AG20443 (cell line): ENCODE results near the gene HLA-DPA1.
A peak's percentile ranks its signal among the peaks of the same experiment; 100 is the strongest.
"Not testable (repeated sequence)": the region's sequence is repeated elsewhere in the genome, so short reads cannot be mapped to it uniquely, and the experiment has no call there.

ENCODE experiments used
- DNase-seq: peaks from one replicate; pipeline ENCODE4 v3.0.0; 2012; ENCODE audit warnings: low spot score, mixed read lengths

The HLA-DPA1 gene

GRCh38 chr6:33073431-33073871 is at the start of gene HLA-DPA1:
Gene HLA-DPA1 (minus strand): TSS chr6:33073649.
- peak; percentile 75 for DNase-seq

GRCh38 chr6:33123181-33123580 is 49.7 kb upstream of the HLA-DPA1 start:
- no peak for DNase-seq

GRCh38 chr6:33120001-33120400 is 46.6 kb upstream of the HLA-DPA1 start:
- no peak for DNase-seq

GRCh38 chr6:33118525-33119123 is 45.2 kb upstream of the HLA-DPA1 start:
- peak; percentile 28 for DNase-seq

- DNase-seq, result no peak
Observed at GRCh38 chr6:33117811-33118277, 44.4 kb upstream of the HLA-DPA1 start.

GRCh38 chr6:33116841-33117711 is 43.6 kb upstream of the HLA-DPA1 start:
- no peak for DNase-seq

GRCh38 chr6:33116417-33116816 is 43.0 kb upstream of the HLA-DPA1 start:
- DNase-seq, result no peak

DNA sequence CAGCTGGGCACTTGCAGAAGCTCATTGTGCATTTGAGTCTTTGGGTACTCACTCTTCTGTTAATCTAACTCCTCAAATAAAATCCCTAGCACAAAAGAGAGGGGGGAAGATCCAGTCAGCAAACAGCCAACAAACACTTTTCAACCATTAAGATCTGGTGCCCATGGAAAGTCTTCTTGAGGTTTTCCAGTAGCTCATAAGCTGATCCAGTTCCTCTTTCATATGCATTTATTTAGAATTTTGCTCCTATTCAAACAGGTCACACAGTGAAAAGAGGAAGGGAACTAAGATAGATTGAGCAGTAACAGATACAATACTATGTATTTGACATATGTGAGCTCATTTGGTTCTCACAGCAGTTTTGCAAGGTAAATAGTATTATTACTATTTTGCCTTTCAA is 41.0 kb upstream of the HLA-DPA1 start:
- DNase-seq, result no peak

DNA sequence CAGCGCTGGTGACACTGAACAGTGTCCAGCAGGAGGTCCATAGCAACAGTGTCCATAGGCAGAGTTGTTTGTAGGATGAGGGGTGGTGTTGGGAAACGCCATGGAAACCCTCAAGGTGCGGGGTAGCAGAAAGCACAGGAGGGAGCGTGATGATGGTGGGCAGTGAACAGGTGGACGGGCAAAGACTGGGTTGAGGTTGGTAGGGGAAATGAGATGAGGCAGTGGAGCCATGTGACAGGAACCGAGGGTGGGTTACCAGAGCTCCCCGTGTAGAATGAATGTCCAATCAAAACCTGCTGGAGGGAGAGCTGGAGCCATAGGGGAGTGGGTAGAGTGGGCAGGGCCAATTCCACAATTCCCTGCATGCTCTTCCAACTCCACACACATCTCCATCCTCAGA is 40.3 kb upstream of the HLA-DPA1 start:
- no peak for DNase-seq

- peak; percentile 85 for DNase-seq
Observed at GRCh38 chr6:33112148-33112547, 38.7 kb upstream of the HLA-DPA1 start.

GRCh38 chr6:33108307-33108706 is 34.9 kb upstream of the HLA-DPA1 start:
- DNase-seq, result no peak

- DNase-seq, result no peak
Observed at GRCh38 chr6:33107641-33108040, 34.2 kb upstream of the HLA-DPA1 start.

DNA sequence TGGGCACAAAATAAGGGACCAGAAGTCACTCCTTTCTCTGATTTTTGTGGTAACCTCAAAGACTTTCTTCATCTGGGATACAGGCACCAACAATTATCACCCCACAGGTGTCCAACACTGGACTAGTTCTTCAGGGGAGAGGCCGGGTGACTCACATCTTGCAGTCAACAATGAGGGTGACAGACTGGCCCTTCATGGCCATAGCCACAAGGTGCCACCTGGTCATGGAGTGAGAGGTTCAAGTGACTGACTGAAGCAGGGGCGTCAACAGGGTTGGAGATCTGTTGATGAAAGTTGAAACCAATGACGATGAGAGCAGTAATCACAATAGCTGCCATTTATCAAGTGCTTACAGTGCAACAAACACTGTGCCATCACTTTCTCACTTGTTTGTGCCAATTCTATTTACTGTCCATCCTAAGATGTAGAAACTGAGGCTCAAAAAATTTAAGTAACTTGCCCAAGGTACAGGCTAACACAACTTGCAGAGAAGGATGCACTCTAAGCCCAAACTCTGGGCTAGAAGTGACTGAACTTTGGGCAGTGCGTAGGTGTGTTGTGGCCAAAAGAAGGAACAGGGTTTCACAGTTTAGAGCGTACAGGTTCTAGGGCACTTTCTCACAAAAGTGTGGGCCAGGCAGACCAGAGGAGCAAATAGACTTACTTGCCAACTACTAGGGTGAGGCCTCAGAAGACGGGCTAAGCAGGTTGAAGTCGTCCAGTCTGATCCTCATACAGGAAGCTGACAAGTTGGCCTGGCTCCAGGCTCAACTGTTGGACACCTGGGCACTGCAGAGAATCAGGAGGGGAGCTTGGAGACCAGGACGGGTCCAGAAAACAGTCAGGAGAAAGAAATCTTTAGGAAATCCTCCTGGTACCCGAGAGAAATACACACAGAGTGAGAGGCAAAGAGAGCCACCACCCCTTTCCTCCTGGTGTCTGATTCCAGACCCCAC is 32.7 kb upstream of the HLA-DPA1 start:
- no peak for DNase-seq

GRCh38 chr6:33105386-33105785 is 31.9 kb upstream of the HLA-DPA1 start:
- DNase-seq, result no peak

DNA sequence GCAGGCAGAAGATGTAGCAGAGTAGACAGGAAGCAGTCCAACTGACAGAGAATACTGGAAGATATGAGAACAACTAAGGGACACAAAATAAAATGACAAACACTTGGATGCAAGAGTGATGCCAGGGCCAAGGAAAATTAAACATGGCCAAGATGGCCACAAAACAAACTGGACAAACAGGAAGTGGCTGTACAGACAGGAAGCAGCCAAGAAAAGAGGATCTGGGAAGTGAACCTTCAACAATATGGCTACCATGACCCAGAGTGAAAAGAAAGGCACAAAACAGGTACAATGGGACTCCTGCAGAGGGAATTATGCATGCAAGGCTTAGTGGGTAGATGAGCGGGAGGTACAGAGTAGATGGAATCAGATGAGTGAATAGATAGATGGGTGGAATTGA is 31.4 kb upstream of the HLA-DPA1 start:
- no peak for DNase-seq

- no peak for DNase-seq
Observed at GRCh38 chr6:33103776-33104175, 30.3 kb upstream of the HLA-DPA1 start.

DNA sequence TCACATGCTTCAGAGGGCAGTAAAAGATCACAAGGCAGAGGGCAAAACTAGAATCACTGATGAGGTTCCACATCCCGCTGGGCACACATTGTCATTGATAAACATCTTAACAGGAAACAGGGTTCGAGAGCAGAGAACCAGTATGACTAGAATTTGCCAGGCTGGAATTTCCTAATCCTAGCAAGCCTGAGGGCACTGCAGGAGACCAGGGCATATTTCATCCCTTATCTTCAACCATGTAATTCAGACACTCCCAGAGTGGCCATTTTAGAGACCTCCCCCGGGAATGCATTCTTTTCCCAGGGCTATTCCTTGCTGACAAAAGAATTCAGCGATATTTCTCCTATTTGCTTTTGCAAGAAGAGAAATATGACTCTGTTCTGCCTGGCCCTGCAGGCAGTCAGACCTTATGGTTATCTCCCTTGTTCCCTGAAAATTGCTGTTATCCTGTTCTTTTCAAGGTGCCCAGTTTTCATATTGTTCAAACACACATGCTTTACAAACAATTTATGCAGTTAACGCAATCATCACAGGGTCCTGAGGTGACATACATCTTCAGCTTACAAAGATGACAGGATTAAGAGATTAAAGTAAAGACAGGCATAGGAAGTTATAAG is 27.8 kb upstream of the HLA-DPA1 start:
- DNase-seq, result not testable (repeated sequence)

GRCh38 chr6:33095681-33096080 is 22.2 kb upstream of the HLA-DPA1 start:
- DNase-seq, result peak; percentile 72

- DNase-seq, result no peak
Observed at GRCh38 chr6:33093855-33094254, 20.4 kb upstream of the HLA-DPA1 start.

- no peak for DNase-seq
Observed at GRCh38 chr6:33092385-33092784, 18.9 kb upstream of the HLA-DPA1 start.

- peak; percentile 25 for DNase-seq
Observed at GRCh38 chr6:33091957-33092356, 18.5 kb upstream of the HLA-DPA1 start.
